K562 (cell line): ENCODE results near the gene HCN4. TPM values are rescaled to one million over a fixed set of nuclear protein-coding genes. Genes with fewer than 3 reads are reported as not detected.

Experiments
- ATAC-seq: fragments of 200-7000 bp; cut with Tn5 transposase; 3 replicates; pipeline ENCODE4 v1.9.1; 2020; ENCODE audit warnings: moderate library complexity
- BruUV-seq: library from RNA; stranded (reverse); fragments of 400-500 nt; replicated peaks from 2 replicates; lab custom pipeline; 2021; lab: Mats Ljungman, UMichigan
- CTCF ChIA-PET: fragments of 300-600 bp; formaldehyde crosslinking; extraction: SDS; loops from one replicate; lab custom pipeline; 2021; ENCODE audit warnings: low intra/inter-chr PET ratio; lab: Yijun Ruan, JAX
- POLR2A ChIA-PET: fragments of 300-600, 350-650 bp; sonication (Branson Sonifier 250); formaldehyde crosslinking; extraction: SDS; loops from one replicate; lab custom pipeline; 2021; ENCODE audit warnings: antibody characterized with exemption, inconsistent platforms; lab: Yijun Ruan, JAX
- DNase-seq, 4 experiments: peaks; one replicate each; pipeline versions ENCODE4 v3.0.0 to v3.0.0-alpha.2; 2011 to 2018; ENCODE audit warnings: low spot score in 3 of 4, mixed read lengths in 3 of 4; ENCODE audit errors: extremely low read depth in 1 of 4
- FAIRE-seq: peaks from 2 replicates; lab custom pipeline; 2011; peaks lifted over from hg19 to GRCh38; lab: Jason Lieb, UNC
- H2AFZ ChIP-seq: 2 replicates; pipeline ENCODE4 v1.6.0; 2011; ENCODE audit warnings: low read depth, low read length, control low read depth, inconsistent platforms
- H3K27ac ChIP-seq: fragments of 200-600 bp; 3 replicates; pipeline ENCODE4 v1.8.0; 2011; ENCODE audit warnings: low read depth, mild to moderate bottlenecking, control low read depth, inconsistent platforms, low read length, moderate library complexity, mixed read lengths; ENCODE audit errors: extremely low read depth
- H3K27me3 ChIP-seq, 2 experiments: fragments of 300-600 bp in 1 of 2; 2 replicates in 1 of 2; 3 replicates in 1 of 2; pipeline versions ENCODE4 v1.6.0 to v1.8.0; 2011; ENCODE audit warnings: inconsistent platforms in 2 of 2, low read length in 2 of 2, mild to moderate bottlenecking in 1 of 2, mixed read lengths in 1 of 2, moderate library complexity in 1 of 2; ENCODE audit not compliant: control insufficient read depth in 2 of 2, insufficient read depth in 2 of 2
- H3K36me3 ChIP-seq: fragments of 300-600 bp; 3 replicates; pipeline ENCODE4 v1.8.0; 2011; ENCODE audit warnings: mild to moderate bottlenecking, low read length, inconsistent platforms; ENCODE audit not compliant: control insufficient read depth, insufficient read depth
- H3K4me1 ChIP-seq, 2 experiments: fragments of 200-600 bp in 1 of 2; replicated peaks in 1 of 2; 2 replicates in 1 of 2; 3 replicates in 1 of 2; pipeline versions ENCODE4 v1.5.1 to v1.8.0; 2011; ENCODE audit warnings: inconsistent platforms in 2 of 2, low read length in 2 of 2, mild to moderate bottlenecking in 1 of 2, mixed read lengths in 1 of 2, moderate library complexity in 1 of 2; ENCODE audit not compliant: control insufficient read depth in 2 of 2, insufficient read depth in 2 of 2
- H3K4me2 ChIP-seq: 2 replicates; pipeline ENCODE4 v1.6.1; 2011; ENCODE audit warnings: low read length, control low read depth, inconsistent platforms, mixed read lengths; ENCODE audit not compliant: insufficient read depth
- H3K4me3 ChIP-seq: fragments of 200-600 bp; sonication (generic), shearing (Covaris generic); 2 replicates; pipeline ENCODE4 v1.5.1; 2016; ENCODE audit warnings: control low read depth, inconsistent platforms
- H3K79me2 ChIP-seq: fragments of 200-600 bp; 3 replicates; pipeline ENCODE4 v1.8.0; 2011; ENCODE audit warnings: low read length, inconsistent platforms; ENCODE audit not compliant: control insufficient read depth, insufficient read depth
- H3K9ac ChIP-seq, 2 experiments: 2 replicates each; pipeline versions ENCODE4 v1.6.0 to v1.6.1; 2011; ENCODE audit warnings: low read depth in 2 of 2, low read length in 2 of 2, control low read depth in 1 of 2, inconsistent platforms in 1 of 2, mild to moderate bottlenecking in 1 of 2, mixed read lengths in 1 of 2; ENCODE audit not compliant: insufficient read depth in 1 of 2
- H3K9me1 ChIP-seq: one replicate; pipeline ENCODE4 v1.6.0; 2011; ENCODE audit warnings: inconsistent platforms, mild to moderate bottlenecking, low read length, moderate library complexity; ENCODE audit not compliant: control insufficient read depth, insufficient read depth
- H3K9me3 ChIP-seq: replicated peaks from 2 replicates; pipeline ENCODE4 v1.5.1; 2011; ENCODE audit warnings: low read depth, low read length, inconsistent platforms; ENCODE audit not compliant: control insufficient read depth, insufficient read depth
- H4K20me1 ChIP-seq: replicated peaks from 2 replicates; pipeline ENCODE4 v1.6.1; 2011; ENCODE audit warnings: low read length, inconsistent platforms, mixed read lengths; ENCODE audit not compliant: control insufficient read depth, insufficient read depth
- BCL6 ChIP-seq: fragments of 250-450 bp; sonication (Bioruptor Pico); IDR thresholded peaks from 2 replicates; pipeline ENCODE4 v1.4.0; 2020
- BRD9 ChIP-seq: fragments of 450-650 bp; IDR thresholded peaks from 2 replicates; pipeline ENCODE4 v1.6.1; 2018; ENCODE audit warnings: low read depth; ENCODE audit not compliant: partially characterized antibody
- FUS ChIP-seq: fragments of 200-400 bp; formaldehyde crosslinking; optimal IDR thresholded peaks from 2 replicates; pipeline ENCODE3; 2017; ENCODE audit warnings: low read depth, low read length
- HDGF ChIP-seq: fragments of 450-650 bp; IDR thresholded peaks from 2 replicates; pipeline ENCODE4 v1.6.1; 2016
- MBD2 ChIP-seq: sonication (generic); IDR thresholded peaks from 2 replicates; pipeline ENCODE4 v1.6.1; 2016; ENCODE audit warnings: low read depth, borderline replicate concordance
- MTA3 ChIP-seq: fragments of 450-650 bp; formaldehyde crosslinking; IDR thresholded peaks from 2 replicates; pipeline ENCODE4 v1.6.1; 2017; ENCODE audit warnings: mild to moderate bottlenecking, borderline replicate concordance
- NR2C1 ChIP-seq, 2 experiments: fragments of 450-650 bp; IDR thresholded peaks; 2 replicates each; pipeline ENCODE4 v1.6.1; 2017; ENCODE audit warnings: mild to moderate bottlenecking in 2 of 2, antibody characterized with exemption in 1 of 2, inconsistent platforms in 1 of 2, missing compliant biosample characterization in 1 of 2, missing genetic modification characterization in 1 of 2
- SMARCA5 ChIP-seq: fragments of 450-650 bp; IDR thresholded peaks from 2 replicates; pipeline ENCODE4 v1.6.1; 2016
- STAT5B ChIP-seq: fragments of 250-450 bp; sonication (Bioruptor Pico); IDR thresholded peaks from 2 replicates; pipeline ENCODE4 v1.8.0; 2021; ENCODE audit warnings: mild to moderate bottlenecking, inconsistent platforms
- TAF1 ChIP-seq: IDR thresholded peaks from 2 replicates; pipeline ENCODE4 v1.6.1; 2011; ENCODE audit warnings: mild to moderate bottlenecking, low read length, moderate library complexity; ENCODE audit not compliant: insufficient read depth, control insufficient read depth, severe bottlenecking; ENCODE audit errors: extremely low read depth
- TFAM ChIP-seq: fragments of 250-450 bp; sonication (Bioruptor Pico); conservative IDR thresholded peaks from 2 replicates; pipeline ENCODE4 v1.5.0; 2021; ENCODE audit warnings: mild to moderate bottlenecking, moderate library complexity
- TOE1 ChIP-seq, 2 experiments: fragments of 450-650 bp in 1 of 2; sonication (generic) in 1 of 2; formaldehyde crosslinking in 1 of 2; IDR thresholded peaks; 2 replicates each; pipeline versions ENCODE4 v1.7.1 to v1.8.0; 2016 to 2022; ENCODE audit warnings: borderline replicate concordance in 2 of 2, mild to moderate bottlenecking in 2 of 2, antibody characterized with exemption in 1 of 2, inconsistent platforms in 1 of 2, low read depth in 1 of 2, missing genetic modification reagents in 1 of 2, moderate library complexity in 1 of 2
- ZC3H8 ChIP-seq: fragments of 450-650 bp; IDR thresholded peaks from 2 replicates; pipeline ENCODE4 v1.6.1; 2017
- ZFP30 ChIP-seq: fragments of 250-450 bp; sonication (Bioruptor Pico); IDR thresholded peaks from 2 replicates; pipeline ENCODE4 v1.8.0; 2022; ENCODE audit warnings: moderate library complexity, mild to moderate bottlenecking, inconsistent platforms, borderline replicate concordance
- ZNF639 ChIP-seq, 2 experiments: fragments of 200-800 bp in 1 of 2; sonication (Bioruptor generic) in 1 of 2; sonication (generic) in 1 of 2; formaldehyde crosslinking in 1 of 2; IDR thresholded peaks in 1 of 2; conservative IDR thresholded peaks in 1 of 2; 2 replicates each; pipeline versions ENCODE4 v1.5.0 to v1.6.1; 2016 to 2020; ENCODE audit warnings: missing compliant biosample characterization in 1 of 2, missing genetic modification characterization in 1 of 2, missing genetic modification reagents in 1 of 2
- ZNF830 ChIP-seq: fragments of 250-450 bp; sonication (Bioruptor Pico); IDR thresholded peaks from 2 replicates; pipeline ENCODE4 v1.5.0; 2021; ENCODE audit warnings: mild to moderate bottlenecking
- WGBS: fragments of 100-300 bp; shearing (Covaris generic); methylation state at CpG from one replicate; pipeline ENCODE4 v1.1.6; 2016; ENCODE audit warnings: low coverage, mixed read lengths; ENCODE audit not compliant: insufficient coverage; ENCODE audit errors: missing lambda C conversion rate; 5-methylcytosine and 5-hydroxymethylcytosine counted together
- in situ Hi-C: fragments of 300-500 bp; cut with MboI; formaldehyde crosslinking; loops from 4 replicates; pipeline ENCODE4 v1.15.0; 2018; ENCODE audit warnings: inconsistent platforms, mixed read lengths
- intact Hi-C: fragments of 100-400 bp; cut with micrococcal nuclease; formaldehyde crosslinking; loops from 2 replicates; pipeline ENCODE4 v1.14.2; 2022
- polyA plus RNA-seq, 8 experiments: library from polyadenylated mRNA; depleted of rRNA in 4 of 8; stranded (reverse) in 5 of 8; unstranded in 3 of 8; fragments of >200 nt; fragmentation: Nextera tagmentation in 2 of 8; fragmentation: Illumina TruSeq in 1 of 8; extraction: Ambion mirVana in 2 of 8; extraction: Trizol in 1 of 8; gene quantifications; 2 replicates each; pipeline versions ENCODE4 v1.2.1 to v1.2.3, GENCODE V29; 2011 to 2014; ENCODE audit warnings: inconsistent platforms in 1 of 8, missing spikeins in 1 of 8
- total RNA-seq, 7 experiments: library from RNA; depleted of rRNA in 6 of 7; stranded (reverse); fragments of >200 nt in 6 of 7; fragmentation: Illumina TruSeq in 2 of 7; extraction: Trizol in 2 of 7; gene quantifications; 2 replicates each; pipeline versions ENCODE4 v1.2.1 to v1.2.3, GENCODE V29; 2011 to 2021; ENCODE audit warnings: low replicate concordance in 1 of 7
- TF ChIP-seq, protein P1 (sequence below): fragments of 450-650 bp; formaldehyde crosslinking; IDR thresholded peaks from 2 replicates; pipeline ENCODE4 v1.4.0; 2020; ENCODE audit warnings: mild to moderate bottlenecking, moderate library complexity
- TF ChIP-seq, protein P2 (sequence below): sonication (generic); formaldehyde crosslinking; IDR thresholded peaks from 2 replicates; pipeline ENCODE4 v1.8.0; 2022; ENCODE audit warnings: mild to moderate bottlenecking, missing genetic modification reagents

The HCN4 gene
- total and polyA plus RNA-seq, 9 of the 15 experiments (the other 6 are each of a cell fraction or from before 2014, with no cell fraction given): not detected

DNA sequence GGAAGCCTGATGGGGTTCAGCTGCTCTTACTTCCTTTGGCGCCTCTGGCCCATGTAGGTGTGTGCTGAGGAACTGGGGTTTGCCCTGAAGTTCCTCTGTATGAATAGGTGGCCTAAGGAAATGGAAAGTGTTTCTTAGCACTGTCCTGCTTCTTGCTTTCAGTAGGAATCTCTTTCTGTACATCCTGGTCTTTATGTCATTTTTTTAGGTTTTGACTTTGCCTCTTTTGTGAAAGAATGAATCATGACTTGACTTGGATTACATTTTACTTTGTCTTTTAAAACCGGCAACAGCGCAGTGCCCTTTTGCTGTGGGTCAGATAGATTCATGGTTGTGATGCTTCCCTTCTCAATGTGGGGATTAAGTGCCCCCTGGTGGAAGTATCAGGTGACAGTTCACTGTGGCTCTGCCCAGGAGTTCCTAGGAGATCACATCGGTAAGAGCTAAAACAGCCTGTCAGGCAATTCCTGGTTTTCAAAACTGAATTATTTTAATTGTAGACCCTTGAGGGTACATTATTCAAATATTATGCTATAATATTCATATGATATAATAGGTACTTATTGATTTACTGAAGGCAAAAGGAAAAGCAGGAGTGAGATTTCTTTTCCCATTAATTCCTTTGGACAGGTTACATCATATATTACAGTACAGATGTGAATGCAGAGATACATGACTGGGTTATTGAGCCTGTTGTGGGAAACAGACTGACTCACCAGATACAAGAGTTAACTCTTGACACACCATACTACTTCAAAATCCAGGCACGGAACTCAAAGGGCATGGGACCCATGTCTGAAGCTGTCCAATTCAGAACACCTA lies 95.4 kb downstream of the HCN4 start:
- intact Hi-C loops (loop anchor here (1.0 to 5.0 kb wide), 2 partner anchors 32 to 671 kb away; no protein-coding TSS in a partner anchor), in situ Hi-C loops (loop anchor here (25.0 kb wide), 1 partner anchor 961 kb away; the partner anchor contains the start of gene CELF6)
- H3K9me1 ChIP-seq: no peaks in the 10 kb centered on the region
- no peaks in the 10 kb centered on the region for H3K9me3 ChIP-seq
- no peak overlapping the region for H3K27ac ChIP-seq
- ATAC-seq (peak; percentile 92), FAIRE-seq (peak; percentile 89), DNase-seq (peak; percentile 54 to 59 (median 59))
- H3K4me2 ChIP-seq: no peak overlapping the region
- no peak overlapping the region for H3K4me3 ChIP-seq
- 9% methylated on average over 5 of the region's 5 CpGs for WGBS
- no TSS peak for BruUV-seq
- no peak overlapping the region for H2AFZ ChIP-seq
- peaks cover under 1 to 2% of the 10 kb centered on the region in 2 experiments; a peak in 1 of 5 replicates for H3K27me3 ChIP-seq
- ChIA-PET CTCF (interaction anchor here (0.7 to 2.6 kb wide), 2 partner anchors 31 to 33 kb away, joined by 3 to 22 read pairs; no protein-coding TSS in a partner anchor), POLR2A (no interaction called here)
- no peaks in the 10 kb centered on the region for H3K36me3 ChIP-seq
- no peaks in the 10 kb centered on the region for H3K4me1 ChIP-seq
- H3K9ac ChIP-seq: no peak overlapping the region
- no peaks in the 10 kb centered on the region for H4K20me1 ChIP-seq
- H3K79me2 ChIP-seq: no peaks in the 10 kb centered on the region
- no peak for TF ChIP-seq BCL6 (CRISPR knock-in tag)
- no peak for TF ChIP-seq STAT5B (CRISPR knock-in tag)
- no peak for TF ChIP-seq ZFP30 (CRISPR knock-in tag)
- TF ChIP-seq ZNF639 (CRISPR knock-in tag; conservative IDR thresholded peaks at IDR 0.05 in 1 of 2, IDR thresholded peaks at IDR 0.05 in 1 of 2): no peak
- TF ChIP-seq TFAM: no peak
- TF ChIP-seq ZC3H8: no peak
- TF ChIP-seq NR2C1 (IDR thresholded peaks at IDR 0.05): no peak
- TF ChIP-seq NR2C1 (tag; IDR thresholded peaks at IDR 0.05): no peak
- TF ChIP-seq MTA3: no peak
- TF ChIP-seq, protein P1, sequence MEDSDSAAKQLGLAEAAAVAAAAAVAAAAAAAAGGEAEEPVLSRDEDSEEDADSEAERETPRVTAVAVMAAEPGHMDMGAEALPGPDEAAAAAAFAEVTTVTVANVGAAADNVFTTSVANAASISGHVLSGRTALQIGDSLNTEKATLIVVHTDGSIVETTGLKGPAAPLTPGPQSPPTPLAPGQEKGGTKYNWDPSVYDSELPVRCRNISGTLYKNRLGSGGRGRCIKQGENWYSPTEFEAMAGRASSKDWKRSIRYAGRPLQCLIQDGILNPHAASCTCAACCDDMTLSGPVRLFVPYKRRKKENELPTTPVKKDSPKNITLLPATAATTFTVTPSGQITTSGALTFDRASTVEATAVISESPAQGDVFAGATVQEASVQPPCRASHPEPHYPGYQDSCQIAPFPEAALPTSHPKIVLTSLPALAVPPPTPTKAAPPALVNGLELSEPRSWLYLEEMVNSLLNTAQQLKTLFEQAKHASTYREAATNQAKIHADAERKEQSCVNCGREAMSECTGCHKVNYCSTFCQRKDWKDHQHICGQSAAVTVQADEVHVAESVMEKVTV: peak; percentile 46; the same call in 1 of the 2 replicates
- TF ChIP-seq TOE1 (IDR thresholded peaks at IDR 0.05; ENCODE audit: borderline replicate concordance): no peak
- no peak for TF ChIP-seq TOE1 (CRISPR knock-in tag; IDR thresholded peaks at IDR 0.05; ENCODE audit: borderline replicate concordance, low read depth)
- no peak for TF ChIP-seq SMARCA5
- TF ChIP-seq BRD9: no peak
- no peak for TF ChIP-seq TAF1
- no peak for TF ChIP-seq ZNF830 (CRISPR knock-in tag)
- TF ChIP-seq HDGF: no peak
- TF ChIP-seq, protein P2, sequence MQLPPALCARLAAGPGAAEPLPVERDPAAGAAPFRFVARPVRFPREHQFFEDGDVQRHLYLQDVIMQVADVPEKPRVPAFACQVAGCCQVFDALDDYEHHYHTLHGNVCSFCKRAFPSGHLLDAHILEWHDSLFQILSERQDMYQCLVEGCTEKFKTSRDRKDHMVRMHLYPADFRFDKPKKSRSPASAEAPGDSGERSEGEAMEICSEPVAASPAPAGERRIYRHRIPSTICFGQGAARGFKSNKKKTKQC (CRISPR knock-in tag): no peak
- TF ChIP-seq MBD2: no peak
- TF ChIP-seq FUS: no peak
